MM.1S (cell line): Measurements from ENCODE around the gene MTIF3.

Experiments used
- DNase-seq: peaks from one replicate; pipeline ENCODE4 v3.0.0-alpha.2; 2015
- H2AFZ ChIP-seq: fragments of 300-600 bp; sonication (generic); 2 replicates; pipeline ENCODE4 v1.6.0; 2016; ENCODE audit warnings: antibody characterized with exemption, low read length
- H3F3A ChIP-seq: fragments of 300-600 bp; sonication (generic); 2 replicates; pipeline ENCODE4 v1.6.1; 2016; ENCODE audit warnings: mild to moderate bottlenecking, antibody characterized with exemption, low read length, moderate library complexity, mixed read lengths; ENCODE audit not compliant: insufficient read depth
- H3K27ac ChIP-seq: fragments of 300-600 bp; sonication (generic); 2 replicates; pipeline ENCODE4 v1.5.1; 2016; ENCODE audit warnings: mild to moderate bottlenecking, low read length
- H3K27me3 ChIP-seq: fragments of 300-600 bp; sonication (generic); replicated peaks from 2 replicates; pipeline ENCODE4 v1.6.0; 2016; ENCODE audit warnings: low read length; ENCODE audit not compliant: insufficient read depth
- H3K36me3 ChIP-seq: fragments of 300-600 bp; sonication (generic); replicated peaks from 2 replicates; pipeline ENCODE4 v1.6.1; 2016; ENCODE audit warnings: mild to moderate bottlenecking, low read length, mixed read lengths; ENCODE audit not compliant: insufficient read depth
- H3K4me1 ChIP-seq: fragments of 300-600 bp; sonication (generic); 2 replicates; pipeline ENCODE4 v1.6.1; 2016; ENCODE audit warnings: low read length, mixed read lengths
- H3K4me2 ChIP-seq: fragments of 300-600 bp; sonication (generic); 2 replicates; pipeline ENCODE4 v1.6.0; 2016; ENCODE audit warnings: low read depth, low read length
- H3K4me3 ChIP-seq: fragments of 300-600 bp; sonication (generic); 2 replicates; pipeline ENCODE4 v1.5.1; 2016; ENCODE audit warnings: low read length, mixed read lengths
- H3K79me2 ChIP-seq: fragments of 300-600 bp; sonication (generic); 2 replicates; pipeline ENCODE4 v1.6.1; 2016; ENCODE audit warnings: mixed run types, low read length, mixed read lengths
- H3K9ac ChIP-seq: fragments of 300-600 bp; sonication (generic); 2 replicates; pipeline ENCODE4 v1.6.1; 2016; ENCODE audit warnings: low read length, mixed read lengths
- H3K9me2 ChIP-seq: fragments of 300-600 bp; sonication (generic); replicated peaks from 2 replicates; pipeline ENCODE4 v1.6.1; 2016; ENCODE audit warnings: mild to moderate bottlenecking, low read length, mixed read lengths; ENCODE audit not compliant: insufficient read depth
- H3K9me3 ChIP-seq: fragments of 300-600 bp; sonication (generic); replicated peaks from 2 replicates; pipeline ENCODE4 v1.6.1; 2016; ENCODE audit warnings: mild to moderate bottlenecking, low read length, mixed read lengths; ENCODE audit not compliant: insufficient read depth
- H4K20me1 ChIP-seq: fragments of 300-600 bp; sonication (generic); 2 replicates; pipeline ENCODE4 v1.6.1; 2016; ENCODE audit warnings: mild to moderate bottlenecking, low read length, moderate library complexity, mixed read lengths; ENCODE audit not compliant: insufficient read depth
- CTCF ChIP-seq: fragments of 300-600 bp; sonication (generic); IDR thresholded peaks from 2 replicates; pipeline ENCODE4 v1.5.1; 2016; ENCODE audit warnings: antibody characterized with exemption, low read length, mixed read lengths
- EZH2 ChIP-seq: fragments of 300-600 bp; sonication (generic); optimal IDR thresholded peaks from 2 replicates; pipeline ENCODE3; 2017; ENCODE audit warnings: low read depth, mild to moderate bottlenecking, antibody characterized with exemption, low read length, mixed read lengths
- EZH2phosphoT487 ChIP-seq: fragments of 300-600 bp; sonication (generic); IDR thresholded peaks from 2 replicates; pipeline ENCODE4 v1.6.1; 2018; ENCODE audit warnings: antibody characterized with exemption, low read length

The MTIF3 gene

GRCh38 chr13:27411341-27411740, 39.0 kb downstream of the MTIF3 start:
- Histone ChIP-seq H3K9me3 (no peaks in the 10 kb centered on the region), H3K36me3 (no peaks in the 10 kb centered on the region), H3F3A (no peaks in the 10 kb centered on the region), H3K79me2 (no peaks in the 10 kb centered on the region), H3K4me1 (no peaks in the 10 kb centered on the region), H3K9me2 (no peaks in the 10 kb centered on the region), H3K4me3 (no peak overlapping the region), H4K20me1 (no peaks in the 10 kb centered on the region), H2AFZ (no peak overlapping the region), H3K9ac (no peak overlapping the region), H3K4me2 (no peak overlapping the region), H3K27me3 (no peaks in the 10 kb centered on the region), H3K27ac (no peak overlapping the region)
- no peak for DNase-seq
- no peak for TF ChIP-seq EZH2
- TF ChIP-seq EZH2phosphoT487 = no peak
- no peak for TF ChIP-seq CTCF

- H3K4me3 ChIP-seq = no peak overlapping the region
- H3F3A ChIP-seq = no peaks in the 10 kb centered on the region
- no peak for TF ChIP-seq EZH2phosphoT487
- no peak for TF ChIP-seq CTCF
- no peak for TF ChIP-seq EZH2
- DNase-seq = no peak
- no peaks in the 10 kb centered on the region for H3K9me3 ChIP-seq
- H3K4me1 ChIP-seq = no peaks in the 10 kb centered on the region
- no peak overlapping the region for H2AFZ ChIP-seq
- no peaks in the 10 kb centered on the region for H3K36me3 ChIP-seq
- no peak overlapping the region for H3K4me2 ChIP-seq
- no peaks in the 10 kb centered on the region for H4K20me1 ChIP-seq
- H3K79me2 ChIP-seq = no peaks in the 10 kb centered on the region
- H3K27me3 ChIP-seq = no peaks in the 10 kb centered on the region
- no peaks in the 10 kb centered on the region for H3K9me2 ChIP-seq
- H3K9ac ChIP-seq = no peak overlapping the region
- H3K27ac ChIP-seq = no peak overlapping the region
Measured at GRCh38 chr13:27409013-27409412, 41.4 kb downstream of the MTIF3 start.

DNA sequence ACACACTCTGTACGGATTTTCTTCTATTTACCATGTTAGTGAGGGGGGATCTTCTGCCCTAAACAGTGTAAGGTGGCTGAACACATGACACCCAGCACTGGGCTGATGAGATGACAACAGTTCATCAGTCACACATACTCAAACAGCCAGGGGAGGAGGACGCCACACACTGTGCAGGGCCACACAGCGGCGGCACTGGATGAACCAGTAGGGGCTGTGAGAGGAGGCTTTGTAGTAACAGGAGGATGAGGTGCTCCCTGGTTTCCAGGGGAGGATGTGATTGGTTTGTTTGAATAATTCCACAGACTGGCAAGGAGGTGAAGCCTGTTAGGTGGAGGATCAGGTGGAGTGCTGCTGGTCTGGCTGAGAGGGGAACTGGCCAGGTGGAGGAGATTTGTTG, 42.3 kb downstream of the MTIF3 start:
- H3K36me3 ChIP-seq = no peaks in the 10 kb centered on the region
- H3K4me2 ChIP-seq = no peak overlapping the region
- no peaks in the 10 kb centered on the region for H3K9me2 ChIP-seq
- no peaks in the 10 kb centered on the region for H3K79me2 ChIP-seq
- no peak overlapping the region for H3K9ac ChIP-seq
- H3K27me3 ChIP-seq = no peaks in the 10 kb centered on the region
- no peak overlapping the region for H2AFZ ChIP-seq
- H3K4me1 ChIP-seq = no peaks in the 10 kb centered on the region
- no peaks in the 10 kb centered on the region for H4K20me1 ChIP-seq
- no peaks in the 10 kb centered on the region for H3K9me3 ChIP-seq
- no peak for TF ChIP-seq EZH2phosphoT487
- TF ChIP-seq CTCF = no peak
- no peak for TF ChIP-seq EZH2
- H3F3A ChIP-seq = no peaks in the 10 kb centered on the region
- no peak overlapping the region for H3K27ac ChIP-seq
- DNase-seq = no peak
- H3K4me3 ChIP-seq = no peak overlapping the region
